ENCODE measurements around the gene SMR3A.

- TF ChIP-seq, protein P1, sequence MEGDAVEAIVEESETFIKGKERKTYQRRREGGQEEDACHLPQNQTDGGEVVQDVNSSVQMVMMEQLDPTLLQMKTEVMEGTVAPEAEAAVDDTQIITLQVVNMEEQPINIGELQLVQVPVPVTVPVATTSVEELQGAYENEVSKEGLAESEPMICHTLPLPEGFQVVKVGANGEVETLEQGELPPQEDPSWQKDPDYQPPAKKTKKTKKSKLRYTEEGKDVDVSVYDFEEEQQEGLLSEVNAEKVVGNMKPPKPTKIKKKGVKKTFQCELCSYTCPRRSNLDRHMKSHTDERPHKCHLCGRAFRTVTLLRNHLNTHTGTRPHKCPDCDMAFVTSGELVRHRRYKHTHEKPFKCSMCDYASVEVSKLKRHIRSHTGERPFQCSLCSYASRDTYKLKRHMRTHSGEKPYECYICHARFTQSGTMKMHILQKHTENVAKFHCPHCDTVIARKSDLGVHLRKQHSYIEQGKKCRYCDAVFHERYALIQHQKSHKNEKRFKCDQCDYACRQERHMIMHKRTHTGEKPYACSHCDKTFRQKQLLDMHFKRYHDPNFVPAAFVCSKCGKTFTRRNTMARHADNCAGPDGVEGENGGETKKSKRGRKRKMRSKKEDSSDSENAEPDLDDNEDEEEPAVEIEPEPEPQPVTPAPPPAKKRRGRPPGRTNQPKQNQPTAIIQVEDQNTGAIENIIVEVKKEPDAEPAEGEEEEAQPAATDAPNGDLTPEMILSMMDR (IDR thresholded peaks at IDR 0.05; ENCODE audit: borderline replicate concordance, extremely low read depth, low read length, poor library complexity, severe bottlenecking): no peak
- no peak for TF ChIP-seq EZH2 (IDR thresholded peaks at IDR 0.05; ENCODE audit: borderline replicate concordance, low read depth, low read length, severe bottlenecking)
These were observed 12.2 kb downstream of the SMR3A start for GRCh38 chr4:70372760-70373159.
